SJSA1 (cell line): ENCODE measurements around the gene OR8S1. TPM values are rescaled to one million over a fixed set of nuclear protein-coding genes. Genes with fewer than 3 reads are reported as not detected.

Source experiments
- total RNA-seq: library from RNA; depleted of rRNA; stranded (reverse); fragments of >200 nt; shearing (Covaris generic); gene quantifications from 2 replicates; pipeline ENCODE4 v1.2.3, GENCODE V29; 2014; rRNA removed

Gene OR8S1
- total RNA-seq, 1 experiment from 2014 or later: not detected

Other genes with a start within 250 kb of the OR8S1 start
- 9.9 and 12.8 TPM in 2 replicates for gene ZNF641, start 174.7 kb upstream of the OR8S1 start, total RNA-seq
- not detected in 2 replicates for gene ANP32D, start 53.1 kb upstream of the OR8S1 start, total RNA-seq
- 0.53 TPM in 1 of 2 replicates, not detected in the other for gene C12orf54, start 43.1 kb upstream of the OR8S1 start, total RNA-seq
- not detected in 2 replicates for gene LALBA, start 44.4 kb downstream of the OR8S1 start, total RNA-seq
- 34.5 and 54.4 TPM in 2 replicates for gene KANSL2, start 156.6 kb downstream of the OR8S1 start, total RNA-seq
- 17.1 and 28.4 TPM in 2 replicates for gene CCNT1, start 191.1 kb downstream of the OR8S1 start, total RNA-seq